GM12874 (cell line): Measurements from ENCODE around the gene EFTUD2.

Experiments
- TF ChIP-seq, protein P1 (sequence below): IDR thresholded peaks from 2 replicates; pipeline ENCODE4 v1.5.1; 2011; ENCODE audit warnings: low read depth, mild to moderate bottlenecking, control low read depth, low read length, moderate library complexity; ENCODE audit not compliant: insufficient read depth

EFTUD2 gene

GRCh38 chr17:44899074-44899782, at the start of gene EFTUD2:
Gene EFTUD2, minus strand, starts transcription at chr17:44899445. Its CDS starts 4,924 bp downstream, at chr17:44894521.
- TF ChIP-seq, protein P1, sequence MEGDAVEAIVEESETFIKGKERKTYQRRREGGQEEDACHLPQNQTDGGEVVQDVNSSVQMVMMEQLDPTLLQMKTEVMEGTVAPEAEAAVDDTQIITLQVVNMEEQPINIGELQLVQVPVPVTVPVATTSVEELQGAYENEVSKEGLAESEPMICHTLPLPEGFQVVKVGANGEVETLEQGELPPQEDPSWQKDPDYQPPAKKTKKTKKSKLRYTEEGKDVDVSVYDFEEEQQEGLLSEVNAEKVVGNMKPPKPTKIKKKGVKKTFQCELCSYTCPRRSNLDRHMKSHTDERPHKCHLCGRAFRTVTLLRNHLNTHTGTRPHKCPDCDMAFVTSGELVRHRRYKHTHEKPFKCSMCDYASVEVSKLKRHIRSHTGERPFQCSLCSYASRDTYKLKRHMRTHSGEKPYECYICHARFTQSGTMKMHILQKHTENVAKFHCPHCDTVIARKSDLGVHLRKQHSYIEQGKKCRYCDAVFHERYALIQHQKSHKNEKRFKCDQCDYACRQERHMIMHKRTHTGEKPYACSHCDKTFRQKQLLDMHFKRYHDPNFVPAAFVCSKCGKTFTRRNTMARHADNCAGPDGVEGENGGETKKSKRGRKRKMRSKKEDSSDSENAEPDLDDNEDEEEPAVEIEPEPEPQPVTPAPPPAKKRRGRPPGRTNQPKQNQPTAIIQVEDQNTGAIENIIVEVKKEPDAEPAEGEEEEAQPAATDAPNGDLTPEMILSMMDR = no peak

DNA sequence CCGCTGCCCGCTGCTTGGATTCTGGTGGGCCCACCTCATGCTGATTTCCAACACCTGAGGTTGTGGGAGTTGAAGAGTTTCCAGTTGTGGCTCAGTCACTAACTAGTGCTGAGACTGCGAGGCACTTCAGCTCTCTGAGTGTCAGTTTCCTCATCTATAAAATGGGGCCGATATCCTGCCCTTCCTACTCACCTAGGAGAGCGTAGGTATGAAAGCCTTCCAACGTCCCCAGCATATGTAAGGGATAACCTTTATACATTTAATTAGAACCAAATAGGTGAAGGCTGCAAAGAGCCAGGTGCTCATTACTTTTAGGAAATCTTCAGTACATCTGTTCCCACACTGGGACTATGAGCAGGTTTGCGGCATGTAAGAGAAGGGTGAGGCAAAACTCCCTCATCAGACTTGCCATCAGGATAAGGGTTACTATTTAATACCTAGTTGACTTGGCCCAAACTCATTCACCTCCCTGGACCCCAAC, 49.1 kb upstream of the EFTUD2 start:
- TF ChIP-seq, protein P1 = no peak

GRCh38 chr17:44947461-44948314, 48.4 kb upstream of the EFTUD2 start, which contains the start of gene KIF18B:
Gene KIF18B, minus strand, starts transcription at chr17:44947773. Its CDS starts 11,429 bp downstream, at chr17:44936344.
- TF ChIP-seq, protein P1 = no peak

GRCh38 chr17:44942456-44942855, 43.2 kb upstream of the EFTUD2 start:
- TF ChIP-seq, protein P1 = no peak

DNA sequence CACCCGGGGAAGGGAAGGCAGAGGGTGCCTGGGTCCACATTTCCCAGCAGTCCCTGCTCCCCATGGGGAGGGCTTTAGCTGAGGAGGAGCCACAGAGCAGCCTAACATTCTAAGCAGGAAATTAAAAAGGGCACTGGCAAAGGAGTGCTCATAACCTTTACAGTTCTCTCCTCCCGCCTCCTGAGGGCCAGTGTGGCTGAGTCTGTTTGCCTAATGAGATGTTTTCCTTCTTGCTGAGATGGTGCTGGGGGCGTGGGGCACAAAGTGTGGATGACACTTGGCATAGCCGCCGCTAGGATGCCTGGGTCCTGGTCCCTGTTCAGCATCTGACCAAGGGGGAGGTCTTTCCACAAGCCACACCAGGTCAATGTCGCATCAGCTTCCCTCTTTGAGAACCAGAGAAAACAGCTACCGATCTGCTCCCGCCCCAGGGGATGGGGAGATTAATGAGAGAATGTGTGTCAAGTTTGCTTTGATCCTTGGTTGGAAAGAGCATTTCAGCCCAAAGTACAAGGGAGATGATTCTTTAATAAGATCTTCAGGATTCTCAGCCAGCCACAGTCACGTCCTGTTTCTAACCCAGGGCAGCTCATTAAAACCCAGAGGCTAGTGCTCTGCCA, 42.6 kb upstream of the EFTUD2 start:
- TF ChIP-seq, protein P1 = no peak

- TF ChIP-seq, protein P1 = no peak
These were observed 41.5 kb upstream of the EFTUD2 start for GRCh38 chr17:44940768-44941167.

GRCh38 chr17:44940317-44940716, 41.1 kb upstream of the EFTUD2 start:
- TF ChIP-seq, protein P1 = no peak
